Activated CD4-positive, alpha-beta T cell treated with anti-CD3 and anti-CD28 coated beads, Interleukin-2, Interleukin-4, amounts not matched to agents 100 ng/mL and 50 ng/mL, durations not matched to agents 16 hours and 8 hours (primary cell): ENCODE data around the gene TULP3.
"Not testable (repeated sequence)": the region's sequence is repeated elsewhere in the genome, so short reads cannot be mapped to it uniquely, and the experiment has no call there.

Experiments
- DNase-seq: peaks from one replicate; pipeline ENCODE4 v3.0.0-alpha.2; 2020; ENCODE audit warnings: low spot score

Gene TULP3, protein sequence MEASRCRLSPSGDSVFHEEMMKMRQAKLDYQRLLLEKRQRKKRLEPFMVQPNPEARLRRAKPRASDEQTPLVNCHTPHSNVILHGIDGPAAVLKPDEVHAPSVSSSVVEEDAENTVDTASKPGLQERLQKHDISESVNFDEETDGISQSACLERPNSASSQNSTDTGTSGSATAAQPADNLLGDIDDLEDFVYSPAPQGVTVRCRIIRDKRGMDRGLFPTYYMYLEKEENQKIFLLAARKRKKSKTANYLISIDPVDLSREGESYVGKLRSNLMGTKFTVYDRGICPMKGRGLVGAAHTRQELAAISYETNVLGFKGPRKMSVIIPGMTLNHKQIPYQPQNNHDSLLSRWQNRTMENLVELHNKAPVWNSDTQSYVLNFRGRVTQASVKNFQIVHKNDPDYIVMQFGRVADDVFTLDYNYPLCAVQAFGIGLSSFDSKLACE

DNA sequence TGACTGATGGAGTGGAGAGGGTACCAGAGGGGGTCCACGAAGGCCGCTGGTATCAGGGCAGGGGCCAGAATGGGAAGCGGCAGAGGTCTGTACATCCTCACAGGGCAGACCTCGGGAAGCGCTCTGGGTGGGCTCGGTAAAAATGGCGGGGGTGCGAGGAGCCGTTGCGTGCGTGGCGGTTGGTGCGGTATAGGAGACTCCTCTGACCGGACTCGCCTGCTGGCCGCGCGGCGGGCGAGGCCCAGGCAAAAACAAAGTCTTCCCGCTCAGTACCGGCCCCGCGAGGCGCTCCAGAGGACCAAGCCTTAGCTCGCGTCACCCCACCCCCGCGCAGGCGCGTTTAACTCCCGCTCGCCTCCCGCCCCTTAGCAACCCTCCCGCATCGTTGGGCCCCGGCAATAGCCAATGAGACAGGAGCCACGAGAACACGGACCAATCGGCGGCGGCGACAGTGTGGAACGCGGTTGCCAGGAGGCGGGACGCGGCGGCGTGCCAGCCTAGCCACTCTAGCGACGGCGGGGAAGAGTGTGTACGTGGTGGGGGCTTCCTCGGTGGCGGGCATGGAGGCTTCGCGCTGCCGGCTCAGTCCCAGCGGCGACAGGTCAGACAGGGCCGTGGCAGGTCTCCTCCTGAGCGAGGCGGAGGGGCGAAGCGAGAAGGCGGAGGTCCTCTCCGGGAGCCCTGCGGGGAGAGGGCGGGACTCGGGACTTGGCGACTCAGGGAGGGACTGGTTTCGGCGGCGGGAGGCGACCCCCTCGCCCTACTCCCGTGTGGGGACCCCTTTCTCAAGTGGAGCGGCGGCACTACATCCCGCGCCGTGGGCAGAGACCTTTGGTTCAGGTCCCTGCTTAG, at the start of gene TULP3:
TSS of gene TULP3 (plus strand) at position 504 of the 852 bp plus-strand sequence. CDS start at position 561, 57 bp downstream.
- DNase-seq, result peak; percentile 98

DNA sequence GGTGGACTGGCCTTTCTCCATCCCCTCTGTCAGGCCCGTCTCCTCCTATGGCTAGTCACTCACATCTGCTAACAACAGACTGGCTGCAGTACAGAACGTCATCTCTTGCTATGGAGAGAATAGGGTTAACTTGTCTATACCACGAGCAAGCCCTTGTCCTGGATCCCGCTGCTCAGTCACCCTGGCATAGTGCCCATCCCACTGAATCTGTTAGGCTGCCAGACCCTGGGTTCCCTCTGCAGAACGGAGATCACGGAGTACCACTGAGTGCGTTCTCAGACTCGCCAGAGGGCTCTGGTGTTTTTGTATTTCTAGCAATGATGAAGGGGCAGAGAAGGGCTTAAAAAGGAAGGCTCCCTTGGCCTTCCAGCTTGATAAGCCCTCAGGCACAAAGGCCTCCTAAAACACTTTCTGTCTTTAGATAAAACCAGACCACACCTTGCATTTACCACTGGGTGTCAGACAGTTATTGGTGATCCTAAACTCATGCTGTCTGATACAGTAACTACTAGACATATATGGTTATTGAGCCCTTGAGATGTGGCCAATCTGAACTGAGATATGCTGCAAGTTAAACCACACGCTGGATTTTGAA, 49.5 kb upstream of the TULP3 start:
- DNase-seq, result no peak

GRCh38 chr12:2842948-2843347, 47.7 kb upstream of the TULP3 start:
- no peak for DNase-seq

GRCh38 chr12:2844786-2845185, 45.9 kb upstream of the TULP3 start:
- DNase-seq, result no peak

DNA sequence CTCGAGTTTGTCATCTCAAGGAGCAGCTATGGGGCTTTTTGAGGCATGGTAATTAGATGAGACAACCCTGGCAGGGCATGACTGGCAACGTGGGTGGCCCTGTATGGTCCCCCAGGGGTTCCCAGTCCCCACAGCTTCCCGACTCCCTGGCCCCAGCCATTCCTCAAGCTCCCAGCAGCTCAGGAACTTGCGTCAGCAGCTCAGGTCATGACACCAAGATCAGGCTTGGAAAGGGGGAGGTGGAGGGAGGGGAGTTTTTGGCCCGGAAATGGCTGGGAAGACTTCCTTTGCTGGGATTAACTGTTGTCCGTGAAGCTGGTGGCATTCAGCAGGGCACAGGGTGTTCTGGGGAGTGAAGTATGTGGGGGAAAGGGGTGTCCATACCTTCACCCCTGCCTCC, 45.4 kb upstream of the TULP3 start:
- no peak for DNase-seq

DNA sequence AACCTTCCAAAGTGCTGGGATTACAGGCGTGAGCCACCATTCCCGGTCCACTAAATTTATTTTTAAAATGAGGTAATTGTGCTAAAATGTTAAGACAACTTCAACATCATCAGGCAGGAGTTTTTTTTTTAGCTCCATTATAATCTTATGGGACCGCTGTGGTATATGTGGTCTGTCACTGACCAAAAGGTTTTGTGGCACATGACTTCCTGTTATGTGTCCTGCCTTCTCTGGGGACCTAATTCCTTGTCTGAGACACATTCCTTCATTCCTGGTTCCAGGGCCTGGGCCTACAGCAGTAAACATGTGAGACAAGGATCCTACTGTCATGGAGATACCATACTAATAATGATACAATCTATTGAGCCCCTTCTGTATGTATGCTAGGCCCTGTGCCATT, 38.8 kb upstream of the TULP3 start:
- DNase-seq, result no peak

DNA sequence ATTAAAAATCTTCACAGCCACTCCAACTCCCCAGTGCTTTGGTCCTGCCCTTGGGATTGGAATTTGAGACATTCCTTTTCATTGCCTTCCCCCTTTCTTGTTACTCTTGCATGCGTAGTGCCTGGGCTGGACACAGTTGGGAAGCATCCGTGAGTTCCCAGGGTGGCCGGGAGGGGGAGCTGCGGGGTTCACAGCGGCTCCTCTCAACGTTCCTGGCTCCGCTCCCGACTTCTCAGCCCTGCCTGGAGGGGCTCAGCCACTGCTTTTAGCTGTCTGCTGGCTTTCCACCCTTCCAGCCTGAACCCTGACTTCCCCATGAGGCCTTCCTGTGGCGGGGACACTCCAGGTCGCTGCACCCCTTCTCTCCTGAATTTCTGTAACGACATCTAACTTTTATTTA, 37.1 kb upstream of the TULP3 start:
- DNase-seq, result peak; percentile 38

DNA sequence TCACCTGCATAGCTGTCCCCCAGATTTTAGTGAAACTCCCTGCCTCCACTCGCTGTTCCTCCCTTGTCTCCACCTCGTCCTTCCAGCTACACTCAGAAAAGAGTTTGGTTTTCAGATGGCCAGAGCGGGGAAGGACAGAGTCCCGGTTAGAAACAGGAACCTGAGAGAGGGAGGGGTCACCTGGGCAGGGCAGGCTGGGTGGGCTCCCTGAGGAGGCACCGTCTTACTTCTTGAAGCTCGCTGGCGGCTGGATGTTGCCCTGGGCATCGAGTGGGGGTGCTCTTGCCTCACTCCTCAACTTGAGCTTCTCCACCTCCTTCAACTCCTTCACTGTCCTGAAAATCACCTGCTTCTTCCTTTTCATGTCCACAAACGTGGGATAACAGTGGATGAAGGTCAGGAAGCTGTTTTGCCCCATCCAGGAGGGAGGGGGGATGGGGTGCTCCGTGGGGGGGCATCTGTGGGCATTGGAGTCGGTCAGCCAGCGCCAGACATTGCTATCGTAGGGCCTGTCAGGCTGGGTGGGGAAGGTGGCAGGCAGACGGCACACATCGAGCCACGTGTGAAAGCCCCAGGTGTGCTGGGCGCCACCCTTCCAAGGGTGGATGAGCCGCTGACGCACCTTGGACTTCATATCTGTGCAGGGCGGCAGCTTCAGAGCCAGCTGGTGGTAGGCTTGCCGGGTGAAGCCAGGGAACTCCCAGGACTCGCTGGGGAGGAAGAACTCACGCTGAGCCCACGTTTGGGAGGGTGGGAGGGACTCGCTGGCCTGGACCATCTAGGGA, 35.8 kb upstream of the TULP3 start:
- no peak for DNase-seq

- no peak for DNase-seq
These were observed 35.1 kb upstream of the TULP3 start for GRCh38 chr12:2855546-2855945.

DNA sequence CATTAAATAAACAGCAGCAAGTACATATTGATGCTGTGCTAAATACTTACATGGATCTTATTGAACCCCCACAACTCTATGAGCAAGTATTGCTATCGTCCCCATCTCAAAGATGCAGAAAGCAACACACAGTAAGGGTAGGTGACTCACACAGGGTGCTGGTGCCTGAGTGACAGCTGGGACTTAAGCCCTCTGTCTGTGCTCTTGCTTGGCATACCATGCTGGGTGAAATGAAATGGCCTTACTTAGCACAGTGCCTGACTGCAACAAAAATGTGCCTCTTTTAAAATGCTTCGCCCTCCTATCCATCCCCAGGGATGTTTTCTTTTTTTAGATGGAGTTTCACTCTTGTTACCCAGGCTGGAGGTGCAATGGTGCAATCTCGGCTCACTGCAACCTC, 34.6 kb upstream of the TULP3 start:
- no peak for DNase-seq

DNA sequence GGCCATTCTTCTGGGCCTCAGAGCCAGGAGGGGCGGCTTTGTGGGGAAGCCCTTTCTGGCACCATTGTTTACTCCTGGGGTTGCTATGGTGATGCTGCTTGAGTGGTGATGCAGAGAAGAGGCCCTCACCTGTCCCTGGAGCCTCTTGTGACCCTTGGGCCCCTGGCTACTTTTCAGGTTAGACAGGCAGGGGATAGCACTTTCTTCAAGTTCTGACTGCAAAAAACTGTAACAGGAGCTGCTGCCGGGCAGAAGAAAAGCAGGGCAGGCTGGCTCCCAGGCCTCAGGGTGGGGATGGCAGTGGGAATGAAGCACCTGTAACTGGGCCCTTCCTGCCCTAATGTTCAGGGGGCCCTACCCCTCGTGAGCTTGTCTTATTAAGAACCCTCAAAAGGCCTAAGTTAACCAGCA, 33.7 kb upstream of the TULP3 start, which contains the start of gene TEX52:
TSS of gene TEX52 (minus strand) at position 19 of the 411 bp plus-strand sequence. CDS start at position 6, 13 bp downstream.
- DNase-seq, result no peak

GRCh38 chr12:2857576-2857975, 33.1 kb upstream of the TULP3 start:
- no peak for DNase-seq

GRCh38 chr12:2858334-2858733, 32.4 kb upstream of the TULP3 start:
- DNase-seq, result no peak

GRCh38 chr12:2858944-2859421, 31.7 kb upstream of the TULP3 start:
- no peak for DNase-seq

DNA sequence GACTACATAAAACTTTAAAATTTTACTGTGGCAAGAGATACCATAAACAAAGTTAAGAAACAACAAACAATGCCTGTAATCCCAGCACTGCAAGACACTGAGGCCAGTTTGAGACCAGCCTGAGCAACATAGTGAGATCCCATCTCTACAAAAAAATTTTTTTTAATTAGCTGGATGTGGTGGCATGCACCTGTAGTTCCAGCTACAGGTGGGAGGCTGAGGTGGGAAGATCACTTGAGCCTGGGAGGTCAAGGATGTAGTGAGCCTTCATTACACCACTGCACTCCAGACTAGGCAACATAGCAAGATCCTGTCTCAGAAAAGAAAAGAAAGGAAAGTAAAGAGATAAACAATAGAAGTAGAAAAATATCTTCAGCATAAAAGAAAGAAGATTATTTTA, 30.5 kb upstream of the TULP3 start:
- no peak for DNase-seq

DNA sequence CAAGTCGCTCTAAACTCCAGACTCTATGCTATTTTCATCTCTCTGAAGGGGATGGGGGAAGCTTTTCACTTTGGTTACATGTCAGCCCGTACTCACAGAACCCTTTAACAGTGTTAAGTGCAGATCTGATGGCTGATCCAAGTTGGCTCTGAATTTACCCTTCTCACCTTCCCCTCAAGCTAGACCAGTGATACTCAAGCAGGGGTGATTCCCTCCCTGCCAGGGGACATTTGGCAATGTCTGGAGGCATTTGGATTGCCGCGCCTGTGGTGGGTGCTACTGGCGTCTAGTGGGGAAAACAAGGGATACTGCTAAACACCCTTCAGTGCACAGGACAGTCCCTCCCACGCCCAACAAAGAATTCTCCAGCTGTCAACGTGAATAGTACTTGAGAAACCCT, 27.8 kb upstream of the TULP3 start:
- no peak for DNase-seq

DNA sequence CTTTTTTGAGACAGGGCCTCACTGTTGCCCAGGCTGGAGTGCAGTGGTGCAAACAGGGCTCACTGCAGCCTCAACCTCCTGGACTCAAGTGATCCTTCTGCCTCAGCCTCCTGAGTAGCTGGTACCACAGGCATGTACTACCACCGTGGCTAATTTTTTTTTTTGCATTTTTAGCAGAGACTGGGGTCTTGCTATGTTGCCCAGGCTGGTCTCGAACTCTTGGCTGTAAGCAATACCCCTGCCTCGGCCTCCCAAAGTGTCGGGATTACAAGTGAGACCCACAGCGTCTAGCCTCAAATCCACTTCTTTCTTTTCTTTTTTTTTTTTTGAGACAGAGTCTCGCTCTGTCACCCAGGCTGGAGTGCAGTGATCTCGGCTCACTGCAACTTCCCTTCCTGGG, 27.3 kb upstream of the TULP3 start:
- not testable (repeated sequence) for DNase-seq

DNA sequence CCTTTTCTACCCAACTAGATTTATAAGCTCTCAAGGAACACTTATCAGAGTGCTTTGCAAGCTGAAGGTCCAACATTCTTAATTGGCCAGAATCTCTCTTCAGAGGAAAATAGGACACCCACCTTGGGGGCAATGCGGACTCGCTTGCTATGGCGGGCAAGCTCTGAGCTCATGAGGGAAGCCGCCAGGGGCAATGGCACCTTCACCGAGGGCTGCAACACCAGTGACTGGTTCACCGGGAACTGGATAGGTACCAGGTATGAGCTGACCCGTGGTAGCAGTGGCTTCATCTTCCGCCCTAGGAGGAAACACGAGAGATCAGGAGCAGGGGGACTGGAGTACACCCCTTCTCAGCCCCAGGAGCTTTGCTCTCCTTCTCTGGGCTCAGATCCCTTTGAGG, 26.5 kb upstream of the TULP3 start:
- DNase-seq, result no peak

GRCh38 chr12:2868986-2869632, 21.6 kb upstream of the TULP3 start:
- DNase-seq, result not testable (repeated sequence)

GRCh38 chr12:2876431-2877046, 14.2 kb upstream of the TULP3 start:
- peak; percentile 50 for DNase-seq
